HG03354 (cell line): Measurements from ENCODE around the gene CREB3L4.

Experiments used
- ATAC-seq: cut with Tn5 transposase; IDR thresholded peaks from one replicate; pipeline ENCODE4 v1.9.1; 2021; ENCODE audit warnings: mild to moderate bottlenecking; ENCODE audit not compliant: unreplicated experiment, poor library complexity, severe bottlenecking

CREB3L4 gene

DNA sequence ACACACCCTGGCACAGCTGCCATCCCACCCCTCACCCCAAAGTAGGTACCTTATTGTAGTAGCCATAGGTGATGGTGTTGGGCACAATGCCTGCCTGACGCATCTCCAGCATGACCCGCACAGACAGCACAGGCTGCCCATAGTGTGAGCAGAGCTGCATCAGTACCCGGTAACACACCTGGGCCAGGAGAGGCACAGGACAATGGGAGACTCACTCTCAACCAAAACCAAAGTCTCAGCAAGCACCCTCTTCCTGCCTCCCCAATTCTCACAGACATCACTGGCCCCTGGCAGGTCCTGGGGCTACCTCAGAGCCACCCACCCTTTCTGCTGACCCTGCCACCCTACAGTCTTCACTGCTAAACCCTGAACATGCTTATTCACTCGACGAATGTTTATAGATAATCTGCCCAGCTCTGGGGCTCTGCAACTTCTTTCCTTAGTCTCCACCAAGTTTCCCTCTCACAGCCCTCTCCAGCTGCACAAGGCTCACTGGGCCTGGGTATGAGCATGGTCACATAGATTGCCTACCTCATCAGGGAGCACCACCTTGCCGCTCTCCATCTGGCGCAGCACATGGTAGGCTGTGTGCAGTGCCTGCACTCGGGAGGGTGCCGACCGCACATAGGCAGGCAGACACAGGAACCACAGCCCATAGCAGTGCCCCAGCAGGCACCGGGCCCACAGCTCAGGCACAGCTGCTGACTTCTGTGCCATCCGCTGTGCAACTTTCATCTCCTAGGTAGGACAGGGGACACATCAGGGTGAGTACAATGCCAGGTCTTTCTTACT lies 31.5 kb upstream of the CREB3L4 start:
- ATAC-seq = no peak

DNA sequence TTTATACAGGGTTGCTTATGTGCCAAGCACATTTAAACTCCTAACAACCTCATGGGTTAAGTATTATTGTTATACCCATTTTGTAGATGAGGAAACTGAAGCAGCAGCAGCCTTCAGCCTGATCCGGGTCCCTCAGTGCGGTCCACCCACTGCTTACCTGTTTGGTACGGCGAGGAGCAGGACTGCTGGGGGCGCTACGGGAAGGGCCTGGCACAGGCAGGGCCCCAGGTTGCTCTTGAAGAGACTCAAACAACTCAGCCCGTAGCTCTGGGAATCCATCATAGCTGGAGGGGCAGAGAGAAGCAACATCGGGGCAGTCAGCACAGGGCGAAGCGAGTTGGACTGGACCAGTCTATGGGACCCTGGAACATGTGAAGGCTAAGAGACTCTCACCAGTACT lies 30.4 kb upstream of the CREB3L4 start:
- no peak for ATAC-seq

- no peak for ATAC-seq
Measured at GRCh38 chr1:153938996-153939395, 28.7 kb upstream of the CREB3L4 start.

GRCh38 chr1:153939476-153939875 lies 28.2 kb upstream of the CREB3L4 start:
- ATAC-seq = no peak

GRCh38 chr1:153940756-153941155 lies 26.9 kb upstream of the CREB3L4 start:
- no peak for ATAC-seq

- no peak for ATAC-seq
Measured at GRCh38 chr1:153941826-153942725, 25.6 kb upstream of the CREB3L4 start.

- no peak for ATAC-seq
Measured at GRCh38 chr1:153942766-153943549, 24.7 kb upstream of the CREB3L4 start.

GRCh38 chr1:153944005-153944826 lies 23.5 kb upstream of the CREB3L4 start:
- no peak for ATAC-seq

- no peak for ATAC-seq
Measured at GRCh38 chr1:153944827-153945117, 22.9 kb upstream of the CREB3L4 start.

GRCh38 chr1:153945131-153945794 lies 22.4 kb upstream of the CREB3L4 start:
- no peak for ATAC-seq

DNA sequence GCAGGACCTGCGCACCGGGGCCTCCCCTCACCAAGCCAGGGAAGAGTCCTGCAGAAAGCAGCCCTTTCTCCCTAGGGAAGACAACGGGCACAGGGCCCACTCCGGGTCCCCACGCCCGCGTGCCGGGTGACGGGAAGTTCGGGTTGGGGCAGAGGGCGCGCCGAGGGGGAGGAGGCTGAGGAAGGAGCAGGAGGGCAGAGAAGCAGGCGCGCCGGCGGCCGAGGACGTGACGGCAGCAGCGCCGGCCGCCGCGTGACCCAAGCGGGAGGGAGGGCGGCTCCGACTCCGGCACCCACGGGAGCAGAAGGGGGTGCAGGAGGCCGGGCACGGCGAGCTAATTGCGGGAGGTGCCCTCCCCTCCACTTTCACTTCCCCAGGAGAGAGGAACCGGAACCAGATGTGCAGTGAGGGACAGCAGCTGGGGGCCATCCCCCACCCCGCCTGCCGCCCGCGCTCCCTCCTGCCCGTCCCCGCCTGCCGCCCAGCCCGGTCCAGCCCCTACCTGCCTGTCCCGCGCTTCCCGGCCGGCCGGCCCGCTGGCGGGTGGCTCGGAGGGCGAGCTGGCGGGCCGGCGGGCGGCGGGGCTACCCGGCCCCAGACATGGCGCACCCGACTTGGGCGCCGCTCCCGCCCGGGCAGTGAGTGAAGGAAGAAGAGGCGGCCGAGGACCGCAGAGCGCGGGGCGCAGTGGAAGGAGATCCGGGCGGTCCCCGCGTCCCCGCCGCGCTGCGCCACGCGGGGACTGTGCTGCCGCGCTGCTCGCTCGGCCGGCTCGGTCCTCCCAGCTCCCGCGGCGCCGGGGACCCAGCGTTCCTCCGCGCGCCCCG lies 21.7 kb upstream of the CREB3L4 start:
- peak; percentile 76 for ATAC-seq

DNA sequence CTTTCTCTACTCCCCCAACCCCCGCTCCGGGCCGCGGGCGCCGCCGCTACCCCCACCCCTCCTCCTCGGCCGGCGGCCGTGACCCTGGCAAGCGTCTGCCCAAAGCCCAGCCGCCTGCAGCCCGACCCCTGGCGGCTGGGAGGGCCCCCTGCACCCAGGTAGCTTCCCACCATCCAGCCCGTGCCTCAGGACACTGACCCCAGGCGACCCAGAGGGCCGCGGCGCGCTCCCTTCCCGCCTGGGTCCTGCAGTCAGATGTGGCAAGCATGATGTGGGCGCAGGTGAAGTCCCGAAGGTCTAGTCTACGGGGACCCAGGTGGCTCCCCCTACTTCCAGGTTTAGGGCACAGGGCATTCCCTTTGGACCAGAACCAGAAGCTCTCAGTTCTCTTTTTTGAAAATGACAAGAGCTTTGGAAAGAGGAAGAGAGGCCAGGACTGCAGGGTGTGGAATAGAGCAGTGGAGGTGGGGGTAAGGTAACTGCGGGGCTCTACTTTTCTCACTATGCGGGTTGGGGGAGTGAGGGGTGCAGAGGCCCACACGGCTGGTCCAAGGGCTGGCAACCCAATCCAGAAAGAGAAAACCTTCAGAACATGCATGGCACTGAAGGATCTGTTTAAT lies 21.0 kb upstream of the CREB3L4 start, which contains the start of gene DENND4B:
Gene DENND4B, minus strand, starts transcription at position 97 of the 620 bp plus-strand sequence. CDS start 2,344 bp downstream, outside the sequence.
- ATAC-seq = peak; percentile 68

GRCh38 chr1:153951183-153951582 lies 16.5 kb upstream of the CREB3L4 start:
- ATAC-seq = no peak

- no peak for ATAC-seq
Measured at GRCh38 chr1:153951801-153952200, 15.9 kb upstream of the CREB3L4 start.

DNA sequence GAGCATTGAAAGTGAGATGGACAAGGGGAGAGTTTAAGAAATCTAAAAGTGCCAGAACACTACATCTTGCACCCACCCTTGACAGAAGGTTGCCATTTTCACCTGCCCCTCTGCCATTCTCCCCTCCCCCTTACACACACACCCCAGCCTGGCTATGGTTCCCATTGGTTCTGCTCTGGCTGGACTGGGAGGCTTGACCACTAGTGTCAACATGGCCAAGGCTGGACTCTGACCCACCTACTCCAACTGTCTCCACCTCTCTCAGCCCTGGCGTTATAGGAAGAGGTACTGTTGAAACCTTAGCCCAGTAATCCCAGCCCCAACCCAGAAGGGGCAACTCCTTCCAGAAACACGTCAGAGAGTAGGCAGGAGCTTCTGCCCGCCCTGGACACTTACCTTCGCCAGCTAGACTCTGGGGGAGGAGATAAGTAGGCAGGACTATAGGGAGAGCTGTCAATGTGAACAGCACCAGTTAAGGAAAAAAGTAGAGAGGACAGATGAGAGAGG lies 13.8 kb upstream of the CREB3L4 start:
- ATAC-seq = no peak

- no peak for ATAC-seq
Measured at GRCh38 chr1:153954826-153955225, 12.9 kb upstream of the CREB3L4 start.

- no peak for ATAC-seq
Measured at GRCh38 chr1:153956997-153957715, 10.5 kb upstream of the CREB3L4 start.
